Testis (tissue), 5 donors: ENCODE results near the gene GAREM2. TPM values are rescaled to one million over a fixed set of nuclear protein-coding genes. Genes with fewer than 3 reads are reported as not detected.
A peak's percentile ranks its signal among the peaks of the same experiment; 100 is the strongest.

Experiments
- DNase-seq: peaks from one replicate; pipeline ENCODE4 v3.0.0-alpha.2; 2019
- H3K27ac ChIP-seq, 2 donors: fragments of 200-600 bp; sonication (generic); one replicate each; pipeline ENCODE4 v1.5.1; 2019
- H3K27me3 ChIP-seq: fragments of 200-600 bp; sonication (generic); one replicate; pipeline ENCODE4 v1.5.1; 2019
- H3K36me3 ChIP-seq: fragments of 200-600 bp; sonication (generic); one replicate; pipeline ENCODE4 v1.5.1; 2017; ENCODE audit warnings: low read depth; ENCODE audit errors: missing control alignments
- H3K4me1 ChIP-seq: fragments of 200-600 bp; sonication (generic); one replicate; pipeline ENCODE4 v1.5.1; 2019
- H3K4me3 ChIP-seq, 2 donors: fragments of 200-600 bp; sonication (generic); one replicate each; pipeline ENCODE4 v1.5.1; 2017 to 2019
- H3K9me3 ChIP-seq: fragments of 200-600 bp; sonication (generic); one replicate; pipeline ENCODE4 v1.5.1; 2017
- CTCF ChIP-seq, 3 experiments: fragments of 450-650 bp in 2 of 3; fragments of 200-600 bp in 1 of 3; sonication (generic) in 1 of 3; IDR thresholded peaks; one replicate each; pipeline ENCODE4 v1.5.1; 2016 to 2019; ENCODE audit warnings: antibody characterized with exemption in 3 of 3, mild to moderate bottlenecking in 2 of 3, moderate library complexity in 1 of 3
- POLR2A ChIP-seq: fragments of 450-650 bp; IDR thresholded peaks from one replicate; pipeline ENCODE4 v1.6.1; 2017; ENCODE audit warnings: antibody characterized with exemption, mild to moderate bottlenecking, moderate library complexity
- WGBS, 2 donors: methylation state at CpG; one replicate each; pipeline ENCODE4 v1.1.5; 2018; 5-methylcytosine and 5-hydroxymethylcytosine counted together
- intact Hi-C: fragments of 100-400 bp; cut with DNase I; formaldehyde crosslinking; loops from one replicate; pipeline ENCODE4 v1.15.1; 2023; ENCODE audit warnings: low total_unique reads
- long read RNA-seq, 2 donors: transcript quantifications; one replicate each; lab custom pipeline, GENCODE V29; 2026
- polyA plus RNA-seq: library from polyadenylated mRNA; stranded (reverse); fragments of 350-450 nt; fragmentation: Illumina TruSeq; extraction: RNeasy Lipid Tissue Mini Kit (QIAGEN cat#74804); gene quantifications from one replicate; pipeline ENCODE4 v1.2.3, GENCODE V29; 2014; ENCODE audit warnings: low read depth, low replicate concordance; ENCODE audit not compliant: insufficient read depth
- total RNA-seq, 2 donors: library from RNA; depleted of rRNA; stranded (reverse); fragments of >200 nt; gene quantifications; one replicate each; pipeline ENCODE4 v1.2.3, GENCODE V29; 2016

Gene GAREM2
- total RNA-seq (1 to 10 TPM; 5.4 to 6.8 TPM), polyA plus RNA-seq (4.6 TPM)
- long read RNA-seq, donor 1, partial matches to known transcripts: 32 of 32 reads
- long read RNA-seq, donor 1, other reads (novel, unspliced or antisense): 0 of 32 reads
- long read RNA-seq, donor 2, partial matches to known transcripts: 0 of 1 reads
- long read RNA-seq, donor 2, other reads (novel, unspliced or antisense): 0 of 1 reads

- Histone ChIP-seq H3K4me1 (peaks cover 3% of the 10 kb centered on the region), H3K36me3 (no peaks in the 10 kb centered on the region), H3K27me3 (no peaks in the 10 kb centered on the region), H3K4me3 (peak within 1 kb of the TSS; percentile 37 to 52), H3K27ac (no peak within 1 kb of the TSS), H3K9me3 (no peaks in the 10 kb centered on the region)
- no peak for TF ChIP-seq POLR2A
- TF ChIP-seq CTCF (IDR thresholded peaks at IDR 0.05): no peak
- WGBS, 2 donors: 0 to 3% methylated on average over 13 to 59 of the region's 102 CpGs
- no peak for DNase-seq
- intact Hi-C loops: no loop called here
Observed at GRCh38 chr2:26172871-26173775, at the start of gene GAREM2. Gene GAREM2, plus strand, starts transcription at chr2:26173088. Its CDS starts 133 bp downstream, at chr2:26173221.

GRCh38 chr2:26123426-26123825 is 49.5 kb upstream of the GAREM2 start:
- intact Hi-C loops: no loop called here
- H3K27ac ChIP-seq: no peak overlapping the region
- H3K4me3 ChIP-seq: no peak overlapping the region
- TF ChIP-seq CTCF (IDR thresholded peaks at IDR 0.05) (no peak), POLR2A (no peak)
- 57 to 70% methylated on average over 5 of the region's 5 CpGs for WGBS, 2 donors
- no peaks in the 10 kb centered on the region for H3K4me1 ChIP-seq
- DNase-seq: no peak
- no peaks in the 10 kb centered on the region for H3K36me3 ChIP-seq
- no peaks in the 10 kb centered on the region for H3K27me3 ChIP-seq
- no peaks in the 10 kb centered on the region for H3K9me3 ChIP-seq

- Histone ChIP-seq H3K27me3 (no peaks in the 10 kb centered on the region), H3K4me1 (no peaks in the 10 kb centered on the region), H3K9me3 (no peaks in the 10 kb centered on the region), H3K4me3 (no peak overlapping the region), H3K36me3 (no peaks in the 10 kb centered on the region), H3K27ac (no peak overlapping the region)
- no peak for DNase-seq
- 68 to 88% methylated on average over 4 of the region's 4 CpGs for WGBS, 2 donors
- intact Hi-C loops: no loop called here
- TF ChIP-seq POLR2A (no peak), CTCF (IDR thresholded peaks at IDR 0.05) (no peak)
Observed at GRCh38 chr2:26126074-26126473, 46.8 kb upstream of the GAREM2 start.

- 93 to 94% methylated on average over 8 of the region's 8 CpGs for WGBS, 2 donors
- Histone ChIP-seq H3K4me3 (no peak overlapping the region), H3K27me3 (no peaks in the 10 kb centered on the region), H3K4me1 (no peaks in the 10 kb centered on the region), H3K36me3 (no peaks in the 10 kb centered on the region), H3K27ac (no peak overlapping the region), H3K9me3 (no peaks in the 10 kb centered on the region)
- intact Hi-C loops: no loop called here
- TF ChIP-seq POLR2A (no peak), CTCF (IDR thresholded peaks at IDR 0.05) (no peak)
- no peak for DNase-seq
Observed at GRCh38 chr2:26128176-26128575, 44.7 kb upstream of the GAREM2 start.
